ENCODE data around the gene MROH2A. TPM values are rescaled to one million over a fixed set of nuclear protein-coding genes. Genes with fewer than 3 reads are reported as not detected.

MROH2A gene
- total RNA-seq, 2 experiments from 2014 or later, result not detected

GRCh38 chr2:233831011-233831721, 53.0 kb downstream of the MROH2A start:
- Histone ChIP-seq H3K4me1 (ENCODE audit: insufficient read depth, low read length) (no peaks in the 10 kb centered on the region), H3K4me3 (ENCODE audit: low read length) (no peak overlapping the region), H3K36me3 (ENCODE audit: insufficient read depth, low read length) (no peaks in the 10 kb centered on the region), H3K9me3 (ENCODE audit: control insufficient read depth in 1 of 2, insufficient read depth in 1 of 2, low read length in 2 of 2) (peaks cover 0 to 4% of the 10 kb centered on the region in 2 experiments), H3K27me3 (ENCODE audit: control insufficient read depth in 1 of 2, insufficient read depth in 2 of 2, low read length in 2 of 2) (no peaks in the 10 kb centered on the region), H3K27ac (ENCODE audit: low read depth in 1 of 2, low read length in 2 of 2) (no peak overlapping the region)
- intact Hi-C loops (cut with DNase I, micrococcal nuclease), result no loop called here
- Mint-ChIP-seq H3K27me3 (no peaks in the 10 kb centered on the region), H3K36me3 (ENCODE audit: low read depth) (no peaks in the 10 kb centered on the region), H3K4me1 (ENCODE audit: low read depth) (no peaks in the 10 kb centered on the region), H3K4me3 (no peak overlapping the region), H3K27ac (no peak overlapping the region), H3K9me3 (no peaks in the 10 kb centered on the region)
- CTCF ChIA-PET, result no interaction called here
- POLR2A ChIA-PET, result no interaction called here
- TF ChIP-seq, protein P1, sequence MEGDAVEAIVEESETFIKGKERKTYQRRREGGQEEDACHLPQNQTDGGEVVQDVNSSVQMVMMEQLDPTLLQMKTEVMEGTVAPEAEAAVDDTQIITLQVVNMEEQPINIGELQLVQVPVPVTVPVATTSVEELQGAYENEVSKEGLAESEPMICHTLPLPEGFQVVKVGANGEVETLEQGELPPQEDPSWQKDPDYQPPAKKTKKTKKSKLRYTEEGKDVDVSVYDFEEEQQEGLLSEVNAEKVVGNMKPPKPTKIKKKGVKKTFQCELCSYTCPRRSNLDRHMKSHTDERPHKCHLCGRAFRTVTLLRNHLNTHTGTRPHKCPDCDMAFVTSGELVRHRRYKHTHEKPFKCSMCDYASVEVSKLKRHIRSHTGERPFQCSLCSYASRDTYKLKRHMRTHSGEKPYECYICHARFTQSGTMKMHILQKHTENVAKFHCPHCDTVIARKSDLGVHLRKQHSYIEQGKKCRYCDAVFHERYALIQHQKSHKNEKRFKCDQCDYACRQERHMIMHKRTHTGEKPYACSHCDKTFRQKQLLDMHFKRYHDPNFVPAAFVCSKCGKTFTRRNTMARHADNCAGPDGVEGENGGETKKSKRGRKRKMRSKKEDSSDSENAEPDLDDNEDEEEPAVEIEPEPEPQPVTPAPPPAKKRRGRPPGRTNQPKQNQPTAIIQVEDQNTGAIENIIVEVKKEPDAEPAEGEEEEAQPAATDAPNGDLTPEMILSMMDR (IDR thresholded peaks at IDR 0.05), result no peak
- ATAC-seq (ENCODE audit: poor library complexity) (no peak), DNase-seq (peak in 1 of 14 experiments; percentile 6)

GRCh38 chr2:233831861-233832260, 53.7 kb downstream of the MROH2A start:
- Mint-ChIP-seq H3K4me1 (ENCODE audit: low read depth) (no peaks in the 10 kb centered on the region), H3K27me3 (no peaks in the 10 kb centered on the region), H3K27ac (no peak overlapping the region), H3K36me3 (ENCODE audit: low read depth) (no peaks in the 10 kb centered on the region), H3K4me3 (no peak overlapping the region), H3K9me3 (no peaks in the 10 kb centered on the region)
- DNase-seq (peak in 1 of 14 experiments; percentile 19), ATAC-seq (ENCODE audit: poor library complexity) (no peak)
- peaks cover 0 to 4% of the 10 kb centered on the region in 2 experiments for H3K9me3 ChIP-seq (ENCODE audit: control insufficient read depth in 1 of 2, insufficient read depth in 1 of 2, low read length in 2 of 2)
- no peak overlapping the region for H3K27ac ChIP-seq (ENCODE audit: low read depth in 1 of 2, low read length in 2 of 2)
- CTCF ChIA-PET, result no interaction called here
- H3K36me3 ChIP-seq (ENCODE audit: insufficient read depth, low read length), result no peaks in the 10 kb centered on the region
- TF ChIP-seq, protein P1 (IDR thresholded peaks at IDR 0.05), result no peak
- H3K27me3 ChIP-seq (ENCODE audit: control insufficient read depth in 1 of 2, insufficient read depth in 2 of 2, low read length in 2 of 2), result no peaks in the 10 kb centered on the region
- H3K4me1 ChIP-seq (ENCODE audit: insufficient read depth, low read length), result no peaks in the 10 kb centered on the region
- H3K4me3 ChIP-seq (ENCODE audit: low read length), result no peak overlapping the region
- POLR2A ChIA-PET, result no interaction called here
- intact Hi-C loops (cut with DNase I, micrococcal nuclease), result no loop called here

DNA sequence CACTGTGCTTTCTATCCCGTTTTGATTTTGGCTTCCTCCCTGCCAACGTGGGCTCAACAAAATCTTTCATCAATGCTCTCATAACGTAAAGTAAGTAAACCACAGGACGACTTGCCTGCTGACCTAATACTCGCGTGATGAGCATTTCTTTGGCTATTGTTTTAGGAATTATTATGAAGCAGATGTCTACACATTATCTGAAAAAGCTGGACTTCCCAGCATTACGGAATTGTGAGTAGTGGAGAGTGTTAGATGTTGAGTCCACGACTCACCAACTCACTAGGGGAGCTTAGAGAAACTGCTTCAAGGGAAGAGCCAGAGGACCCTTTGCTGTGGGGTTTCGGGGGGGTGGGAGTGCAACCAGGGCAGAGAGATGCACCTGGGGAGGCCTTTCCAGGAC, 54.3 kb downstream of the MROH2A start:
- POLR2A ChIA-PET, result no interaction called here
- Mint-ChIP-seq H3K36me3 (ENCODE audit: low read depth) (no peaks in the 10 kb centered on the region), H3K4me1 (ENCODE audit: low read depth) (no peaks in the 10 kb centered on the region), H3K27ac (no peak overlapping the region), H3K9me3 (no peaks in the 10 kb centered on the region), H3K4me3 (no peak overlapping the region), H3K27me3 (no peaks in the 10 kb centered on the region)
- H3K36me3 ChIP-seq (ENCODE audit: insufficient read depth, low read length), result no peaks in the 10 kb centered on the region
- DNase-seq, result no peak
- H3K4me1 ChIP-seq (ENCODE audit: insufficient read depth, low read length), result no peaks in the 10 kb centered on the region
- H3K4me3 ChIP-seq (ENCODE audit: low read length), result no peak overlapping the region
- intact Hi-C loops (cut with DNase I, micrococcal nuclease), result no loop called here
- CTCF ChIA-PET, result no interaction called here
- TF ChIP-seq, protein P1 (IDR thresholded peaks at IDR 0.05), result no peak
- peaks cover 0 to 4% of the 10 kb centered on the region in 2 experiments for H3K9me3 ChIP-seq (ENCODE audit: control insufficient read depth in 1 of 2, insufficient read depth in 1 of 2, low read length in 2 of 2)
- no peak overlapping the region for H3K27ac ChIP-seq (ENCODE audit: low read depth in 1 of 2, low read length in 2 of 2)
- no peak for ATAC-seq (ENCODE audit: poor library complexity)
- no peaks in the 10 kb centered on the region for H3K27me3 ChIP-seq (ENCODE audit: control insufficient read depth in 1 of 2, insufficient read depth in 2 of 2, low read length in 2 of 2)

Measured in CD4-positive, alpha-beta T cell (primary cell).